HEK293 (cell line): ENCODE results near the gene TMEM238L.

ENCODE experiments used
- ZFP37 ChIP-seq: fragments of 450-650 bp; formaldehyde crosslinking; IDR thresholded peaks from 2 replicates; pipeline ENCODE4 v1.5.1; 2016; ENCODE audit warnings: missing biosample characterization, missing genetic modification characterization
- ZNF146 ChIP-seq: fragments of 450-650 bp; formaldehyde crosslinking; IDR thresholded peaks from 2 replicates; pipeline ENCODE4 v1.5.1; 2016; ENCODE audit warnings: missing biosample characterization, missing genetic modification characterization
- ZNF184 ChIP-seq: fragments of 450-650 bp; IDR thresholded peaks from 2 replicates; pipeline ENCODE4 v1.5.1; 2018; ENCODE audit warnings: missing biosample characterization, mild to moderate bottlenecking, missing genetic modification characterization
- ZNF510 ChIP-seq: fragments of 450-650 bp; formaldehyde crosslinking; IDR thresholded peaks from 2 replicates; pipeline ENCODE4 v1.5.1; 2018; ENCODE audit warnings: mild to moderate bottlenecking, missing genetic modification characterization, missing biosample characterization; ENCODE audit not compliant: insufficient replicate concordance
- TF ChIP-seq, protein P1 (sequence below): fragments of 450-650 bp; formaldehyde crosslinking; IDR thresholded peaks from 2 replicates; pipeline ENCODE4 v1.5.1; 2016; ENCODE audit warnings: missing biosample characterization, missing genetic modification characterization

DNA sequence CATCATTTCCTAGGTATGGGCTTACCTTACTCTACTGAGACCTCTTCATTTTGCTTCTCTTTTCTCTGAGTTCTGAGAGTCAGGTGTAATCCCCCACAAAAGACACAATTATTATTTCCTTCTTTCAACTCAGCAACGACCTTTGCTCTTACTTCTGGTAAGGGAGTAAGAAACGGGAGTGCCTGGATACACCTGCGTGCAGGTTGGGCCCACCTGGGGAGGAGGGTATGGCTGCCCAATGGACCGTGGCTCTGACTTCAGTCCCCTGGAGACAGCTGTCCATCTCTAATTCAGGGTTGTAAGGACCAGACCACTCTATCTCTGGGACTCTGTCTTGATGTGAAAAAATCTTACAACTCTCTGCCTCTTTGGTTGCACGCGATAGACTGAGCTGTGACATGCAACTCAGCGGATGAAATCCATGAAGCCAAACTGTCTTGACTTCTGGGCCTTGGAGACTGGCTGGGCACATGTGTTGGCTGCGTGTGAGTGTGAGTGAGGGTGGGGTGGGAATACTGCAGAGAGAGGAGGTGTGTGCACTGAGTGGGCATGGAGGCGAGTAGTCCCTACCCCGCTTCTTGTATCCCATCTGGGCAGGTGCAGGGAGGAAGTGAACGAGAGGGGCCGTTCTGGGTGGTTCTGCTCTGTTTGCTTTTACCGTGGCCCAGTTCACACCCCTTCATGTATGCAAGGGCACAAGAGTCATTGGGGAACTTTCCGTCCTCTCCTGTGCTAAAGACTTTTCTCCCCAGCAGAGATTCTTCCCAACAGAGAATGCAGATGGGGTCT, 1.2 kb downstream of the TMEM238L start:
- TF ChIP-seq ZNF510 (tag by site-specific recombination) (no peak), ZFP37 (no peak), ZNF146 (tag by site-specific recombination) (no peak), ZNF184 (no peak)
- TF ChIP-seq, protein P1, sequence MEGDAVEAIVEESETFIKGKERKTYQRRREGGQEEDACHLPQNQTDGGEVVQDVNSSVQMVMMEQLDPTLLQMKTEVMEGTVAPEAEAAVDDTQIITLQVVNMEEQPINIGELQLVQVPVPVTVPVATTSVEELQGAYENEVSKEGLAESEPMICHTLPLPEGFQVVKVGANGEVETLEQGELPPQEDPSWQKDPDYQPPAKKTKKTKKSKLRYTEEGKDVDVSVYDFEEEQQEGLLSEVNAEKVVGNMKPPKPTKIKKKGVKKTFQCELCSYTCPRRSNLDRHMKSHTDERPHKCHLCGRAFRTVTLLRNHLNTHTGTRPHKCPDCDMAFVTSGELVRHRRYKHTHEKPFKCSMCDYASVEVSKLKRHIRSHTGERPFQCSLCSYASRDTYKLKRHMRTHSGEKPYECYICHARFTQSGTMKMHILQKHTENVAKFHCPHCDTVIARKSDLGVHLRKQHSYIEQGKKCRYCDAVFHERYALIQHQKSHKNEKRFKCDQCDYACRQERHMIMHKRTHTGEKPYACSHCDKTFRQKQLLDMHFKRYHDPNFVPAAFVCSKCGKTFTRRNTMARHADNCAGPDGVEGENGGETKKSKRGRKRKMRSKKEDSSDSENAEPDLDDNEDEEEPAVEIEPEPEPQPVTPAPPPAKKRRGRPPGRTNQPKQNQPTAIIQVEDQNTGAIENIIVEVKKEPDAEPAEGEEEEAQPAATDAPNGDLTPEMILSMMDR (tag by site-specific recombination) = no peak
